HepG2 (cell line): ENCODE results near the gene KATNAL1. TPM values are rescaled to one million over a fixed set of nuclear protein-coding genes. Genes with fewer than 3 reads are reported as not detected.

ENCODE experiments used
- ATAC-seq: fragments of 200-7000 bp; cut with Tn5 transposase; 3 replicates; pipeline ENCODE4 v1.9.1; 2020; ENCODE audit warnings: mild to moderate bottlenecking, moderate library complexity
- BruUV-seq: library from RNA; stranded (reverse); fragments of 400-500 nt; replicated peaks from 2 replicates; lab custom pipeline; 2021; lab: Mats Ljungman, UMichigan
- CTCF ChIA-PET: fragments of 300-600 bp; formaldehyde crosslinking; extraction: SDS; loops from one replicate; lab custom pipeline; 2021; ENCODE audit warnings: low total read pairs, inconsistent platforms, low intra/inter-chr PET ratio; lab: Yijun Ruan, JAX
- POLR2A ChIA-PET: fragments of 350-600 bp; sonication (Branson Sonifier 250); formaldehyde crosslinking; loops from one replicate; lab custom pipeline; 2020; ENCODE audit warnings: antibody characterized with exemption, inconsistent platforms; lab: Yijun Ruan, JAX
- DNase-seq: peaks from one replicate; pipeline ENCODE4 v3.0.0-alpha.2; 2015; ENCODE audit warnings: low spot score
- FAIRE-seq: peaks from 3 replicates; lab custom pipeline; 2011; peaks lifted over from hg19 to GRCh38; lab: Jason Lieb, UNC
- H2AFZ ChIP-seq: one replicate; pipeline ENCODE4 v1.6.1; 2011; ENCODE audit warnings: low read length, inconsistent platforms
- H3K27ac ChIP-seq: fragments of 300-600 bp; 3 replicates; pipeline ENCODE4 v1.8.0; 2011; ENCODE audit warnings: mixed run types, mild to moderate bottlenecking, mixed read lengths, low read length, inconsistent platforms; ENCODE audit not compliant: insufficient read depth; ENCODE audit errors: extremely low read length
- H3K27me3 ChIP-seq, 2 experiments: fragments of 200-600 bp in 1 of 2; 2 replicates in 1 of 2; 3 replicates in 1 of 2; pipeline versions ENCODE4 v1.6.0 to v1.8.0; 2011; ENCODE audit warnings: low read length in 2 of 2, mild to moderate bottlenecking in 2 of 2, moderate library complexity in 2 of 2, inconsistent platforms in 1 of 2; ENCODE audit not compliant: insufficient read depth in 2 of 2, control insufficient read depth in 1 of 2
- H3K36me3 ChIP-seq, 2 experiments: fragments of 200-600 bp in 1 of 2; replicated peaks in 1 of 2; 2 replicates in 1 of 2; 3 replicates in 1 of 2; pipeline versions ENCODE4 v1.5.1 to v1.8.0; 2011; ENCODE audit warnings: low read length in 2 of 2, inconsistent platforms in 1 of 2; ENCODE audit not compliant: insufficient read depth in 2 of 2, control insufficient read depth in 1 of 2
- H3K4me1 ChIP-seq: 2 replicates; pipeline ENCODE4 v1.5.1; 2012; ENCODE audit warnings: low read length, inconsistent platforms; ENCODE audit not compliant: insufficient read depth
- H3K4me2 ChIP-seq: 2 replicates; pipeline ENCODE4 v1.6.0; 2011; ENCODE audit warnings: low read depth, low read length, inconsistent platforms
- H3K4me3 ChIP-seq, 3 experiments: fragments of 200-600 bp in 1 of 3; sonication (generic), shearing (Covaris generic) in 1 of 3; replicated peaks in 1 of 3; 2 replicates each; pipeline ENCODE4 v1.5.1; 2011 to 2016; ENCODE audit warnings: low read length in 3 of 3, inconsistent platforms in 2 of 3, low read depth in 2 of 3, mild to moderate bottlenecking in 2 of 3, control low read depth in 1 of 3, mixed read lengths in 1 of 3; ENCODE audit not compliant: insufficient read depth in 1 of 3
- H3K79me2 ChIP-seq: one replicate; pipeline ENCODE4 v1.6.1; 2011; ENCODE audit warnings: low read length, inconsistent platforms; ENCODE audit not compliant: insufficient read depth
- H3K9ac ChIP-seq: 2 replicates; pipeline ENCODE4 v1.6.0; 2011; ENCODE audit warnings: mild to moderate bottlenecking, low read depth, low read length, inconsistent platforms; ENCODE audit not compliant: insufficient read depth
- H3K9me3 ChIP-seq: 2 replicates; pipeline ENCODE4 v1.5.1; 2012; ENCODE audit warnings: mild to moderate bottlenecking, low read length
- H4K20me1 ChIP-seq: 2 replicates; pipeline ENCODE4 v1.6.0; 2011; ENCODE audit warnings: inconsistent platforms, mild to moderate bottlenecking, low read length, moderate library complexity; ENCODE audit not compliant: insufficient read depth
- ATF6 ChIP-seq: sonication (generic); formaldehyde crosslinking; conservative IDR thresholded peaks from 2 replicates; pipeline ENCODE4 v1.4.0; 2020; ENCODE audit warnings: missing genetic modification reagents
- CBX5 ChIP-seq: sonication (generic); formaldehyde crosslinking; IDR thresholded peaks from 2 replicates; pipeline ENCODE4 v1.4.0; 2020; ENCODE audit warnings: missing genetic modification reagents, borderline replicate concordance
- GATAD1 ChIP-seq: IDR thresholded peaks from 2 replicates; pipeline ENCODE4 v1.6.1; 2016; ENCODE audit warnings: missing genetic modification reagents, missing compliant biosample characterization
- MAFK ChIP-seq, 2 experiments: IDR thresholded peaks in 1 of 2; conservative IDR thresholded peaks in 1 of 2; 2 replicates each; pipeline ENCODE4 v1.6.1; 2011; ENCODE audit warnings: improper control_type of control experiment in 2 of 2, low read length in 2 of 2
- MZF1 ChIP-seq: sonication (generic); formaldehyde crosslinking; IDR thresholded peaks from 2 replicates; pipeline ENCODE4 v1.8.1; 2023; ENCODE audit warnings: mild to moderate bottlenecking, missing genetic modification reagents, borderline replicate concordance
- NR3C1 ChIP-seq: sonication (generic); formaldehyde crosslinking; IDR thresholded peaks from 2 replicates; pipeline ENCODE4 v1.4.0; 2020; ENCODE audit warnings: missing genetic modification reagents
- REL ChIP-seq: sonication (generic); formaldehyde crosslinking; conservative IDR thresholded peaks from 2 replicates; pipeline ENCODE4 v1.8.0; 2022; ENCODE audit warnings: mild to moderate bottlenecking, missing genetic modification reagents, moderate library complexity
- RFX1 ChIP-seq: fragments of 450-650 bp; IDR thresholded peaks from 2 replicates; pipeline ENCODE4 v1.6.1; 2017
- SP1 ChIP-seq, 2 experiments: fragments of 450-650 bp in 1 of 2; sonication (generic) in 1 of 2; formaldehyde crosslinking in 1 of 2; IDR thresholded peaks; 2 replicates each; pipeline versions ENCODE4 v1.4.0 to v1.6.1; 2016 to 2020; ENCODE audit warnings: missing genetic modification reagents in 1 of 2
- STAT5B ChIP-seq: sonication (generic); formaldehyde crosslinking; IDR thresholded peaks from 2 replicates; pipeline ENCODE4 v1.4.0; 2020; ENCODE audit warnings: missing genetic modification reagents
- THYN1 ChIP-seq: sonication (generic); formaldehyde crosslinking; IDR thresholded peaks from 2 replicates; pipeline ENCODE4 v1.8.1; 2023; ENCODE audit warnings: low read depth, mild to moderate bottlenecking, moderate library complexity, missing genetic modification reagents, borderline replicate concordance
- ZFP41 ChIP-seq: sonication (generic); formaldehyde crosslinking; IDR thresholded peaks from 2 replicates; pipeline ENCODE4 v1.4.0; 2020; ENCODE audit warnings: mild to moderate bottlenecking, missing genetic modification reagents, borderline replicate concordance
- ZFYVE20 ChIP-seq: sonication (generic); formaldehyde crosslinking; IDR thresholded peaks from 2 replicates; pipeline ENCODE4 v1.8.0; 2023; ENCODE audit warnings: low read depth, mild to moderate bottlenecking, moderate library complexity, missing genetic modification reagents, borderline replicate concordance
- ZNF414 ChIP-seq: sonication (generic); formaldehyde crosslinking; IDR thresholded peaks from 2 replicates; pipeline ENCODE4 v1.5.0; 2020; ENCODE audit warnings: missing genetic modification reagents
- ZNF790 ChIP-seq: sonication (generic); formaldehyde crosslinking; IDR thresholded peaks from 2 replicates; pipeline ENCODE4 v1.8.0; 2022; ENCODE audit warnings: missing genetic modification reagents, mild to moderate bottlenecking, borderline replicate concordance
- WGBS: methylation state at CpG from one replicate; pipeline ENCODE4 v1.1.6; 2017; ENCODE audit warnings: low lambda C conversion rate; 5-methylcytosine and 5-hydroxymethylcytosine counted together
- in situ Hi-C: cut with HindIII; loops from 2 replicates; pipeline ENCODE4 v1.10.0; 2017; ENCODE audit warnings: low pct_unique_long_range_greater_than_20kb; ENCODE audit not compliant: extremely low pct_ligation_motif_present
- intact Hi-C: fragments of 100-400 bp; cut with micrococcal nuclease; formaldehyde crosslinking; loops from one replicate; pipeline ENCODE4 v1.10.0; 2022; ENCODE audit not compliant: unreplicated experiment
- polyA plus RNA-seq, 8 experiments: library from polyadenylated mRNA; depleted of rRNA in 3 of 8; stranded (reverse) in 7 of 8; unstranded in 1 of 8; fragments of >200 nt; fragmentation: Illumina TruSeq in 4 of 8; extraction: Trizol in 4 of 8; gene quantifications; 2 replicates each; pipeline versions ENCODE4 v1.2.1 to v1.2.3, GENCODE V29; 2011 to 2016; ENCODE audit warnings: low read depth in 4 of 8, missing spikeins in 1 of 8, mixed read lengths in 1 of 8; ENCODE audit not compliant: insufficient read depth in 1 of 8
- total RNA-seq, 5 experiments: library from RNA; depleted of rRNA; stranded (reverse); fragments of >200 nt; fragmentation: Illumina TruSeq; extraction: Trizol; gene quantifications; 2 replicates each; pipeline ENCODE4 v1.2.3, GENCODE V29; 2016; ENCODE audit warnings: low read depth in 1 of 5

Gene KATNAL1
- total and polyA plus RNA-seq, 2 of the 13 experiments (the other 11 are each of a cell fraction or from before 2014, with no cell fraction given), result 3.2 to 11.8 TPM

GRCh38 chr13:30307194-30307970 lies at the start of gene KATNAL1 (continued):
- TF ChIP-seq ZNF790 (CRISPR knock-in tag) (peak; percentile 34; the same call in 1 of the 2 replicates), REL (CRISPR knock-in tag) (0 out of 2 replicates have a peak, but pooled peaks have one; percentile 70), RFX1 (peak; percentile 82), ZNF414 (CRISPR knock-in tag) (peak; percentile 45; the same call in 1 of the 2 replicates), GATAD1 (CRISPR knock-in tag) (no peak; the same call in 1 of the 2 replicates), ATF6 (CRISPR knock-in tag) (no peak; the same call in 1 of the 2 replicates)

GRCh38 chr13:30355839-30356238 lies 48.5 kb upstream of the KATNAL1 start:
- no peak overlapping the region for H3K9ac ChIP-seq
- DNase-seq, result no peak
- 45% methylated on average over 6 of the region's 6 CpGs for WGBS
- H2AFZ ChIP-seq, result no peak overlapping the region
- ChIA-PET POLR2A (no interaction called here), CTCF (interaction anchor here (1.5 to 1.6 kb wide), 2 partner anchors 196 to 226 kb away, joined by 3 to 6 read pairs; no protein-coding TSS in a partner anchor)
- peak; percentile 13; the same call in 2 of the 3 replicates for ATAC-seq
- H3K9me3 ChIP-seq, result peaks cover 8% of the 10 kb centered on the region; the same call in 1 of the 2 replicates
- H3K4me2 ChIP-seq, result peak overlapping the region; percentile 39; the same call in 1 of the 2 replicates
- peaks cover 10% of the 10 kb centered on the region for H3K4me1 ChIP-seq
- no peak overlapping the region for H3K4me3 ChIP-seq
- BruUV-seq, result no TSS peak
- H3K79me2 ChIP-seq, result no peaks in the 10 kb centered on the region
- FAIRE-seq, result no peak
- no peak overlapping the region for H3K27ac ChIP-seq
- H3K27me3 ChIP-seq, result peaks cover 0 to 2% of the 10 kb centered on the region in 2 experiments; a peak in 1 of 5 replicates
- in situ Hi-C loops (no loop called here), intact Hi-C loops (loop anchor here (1.0 to 10.0 kb wide), 5 partner anchors 41 to 449 kb away; no protein-coding TSS in a partner anchor)
- no peaks in the 10 kb centered on the region for H4K20me1 ChIP-seq
- H3K36me3 ChIP-seq, result no peaks in the 10 kb centered on the region
- TF ChIP-seq THYN1 (CRISPR knock-in tag), result no peak
- no peak for TF ChIP-seq CBX5 (CRISPR knock-in tag)
- no peak for TF ChIP-seq MZF1 (CRISPR knock-in tag)
- TF ChIP-seq STAT5B (CRISPR knock-in tag), result no peak
- no peak for TF ChIP-seq NR3C1 (CRISPR knock-in tag)
- no peak for TF ChIP-seq ZFYVE20 (CRISPR knock-in tag)
- no peak for TF ChIP-seq ZFP41
- no peak for TF ChIP-seq MAFK (conservative IDR thresholded peaks at IDR 0.05 in 1 of 2, IDR thresholded peaks at IDR 0.05 in 1 of 2; ENCODE audit: low read length in 2 of 2)
- TF ChIP-seq SP1 (IDR thresholded peaks at IDR 0.05), result no peak
- TF ChIP-seq SP1 (CRISPR knock-in tag; IDR thresholded peaks at IDR 0.05), result no peak
